Measurements from ENCODE around the gene SPRY4. TPM values are rescaled to one million over a fixed set of nuclear protein-coding genes. Genes with fewer than 3 reads are reported as not detected.
"Not testable (repeated sequence)": the region's sequence is repeated elsewhere in the genome, so short reads cannot be mapped to it uniquely, and the experiment has no call there.

SPRY4 gene
- total and polyA plus RNA-seq, 2 donors (not counting 1 experiment from before 2014, with no cell fraction given), result 4.5 to 6.0 TPM

- peaks cover 33% of the 10 kb centered on the region for H3K79me2 ChIP-seq (ENCODE audit: control insufficient read depth, insufficient read depth, low read length)
- no peak overlapping the region for H3K9ac ChIP-seq (ENCODE audit: insufficient read depth, low read length)
- no peak overlapping the region for H3K4me3 ChIP-seq (replicated peaks in 1 of 4; ENCODE audit: control extremely low read depth in 1 of 4, insufficient read depth in 1 of 4, low read depth in 3 of 4, low read length in 4 of 4)
- DNase-seq (ENCODE audit: low read depth in 2 of 2), result no peak
- H3K27me3 ChIP-seq (ENCODE audit: control insufficient read depth, insufficient read depth, low read length), result no peaks in the 10 kb centered on the region
- H2AFZ ChIP-seq (ENCODE audit: low read length), result no peak overlapping the region
- no peak overlapping the region for H3K4me2 ChIP-seq (ENCODE audit: extremely low read depth, insufficient read depth, low read length)
- no peak for TF ChIP-seq EZH2 (IDR thresholded peaks at IDR 0.05; ENCODE audit: low read length, missing control alignments)
- TF ChIP-seq, protein P1, sequence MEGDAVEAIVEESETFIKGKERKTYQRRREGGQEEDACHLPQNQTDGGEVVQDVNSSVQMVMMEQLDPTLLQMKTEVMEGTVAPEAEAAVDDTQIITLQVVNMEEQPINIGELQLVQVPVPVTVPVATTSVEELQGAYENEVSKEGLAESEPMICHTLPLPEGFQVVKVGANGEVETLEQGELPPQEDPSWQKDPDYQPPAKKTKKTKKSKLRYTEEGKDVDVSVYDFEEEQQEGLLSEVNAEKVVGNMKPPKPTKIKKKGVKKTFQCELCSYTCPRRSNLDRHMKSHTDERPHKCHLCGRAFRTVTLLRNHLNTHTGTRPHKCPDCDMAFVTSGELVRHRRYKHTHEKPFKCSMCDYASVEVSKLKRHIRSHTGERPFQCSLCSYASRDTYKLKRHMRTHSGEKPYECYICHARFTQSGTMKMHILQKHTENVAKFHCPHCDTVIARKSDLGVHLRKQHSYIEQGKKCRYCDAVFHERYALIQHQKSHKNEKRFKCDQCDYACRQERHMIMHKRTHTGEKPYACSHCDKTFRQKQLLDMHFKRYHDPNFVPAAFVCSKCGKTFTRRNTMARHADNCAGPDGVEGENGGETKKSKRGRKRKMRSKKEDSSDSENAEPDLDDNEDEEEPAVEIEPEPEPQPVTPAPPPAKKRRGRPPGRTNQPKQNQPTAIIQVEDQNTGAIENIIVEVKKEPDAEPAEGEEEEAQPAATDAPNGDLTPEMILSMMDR (conservative IDR thresholded peaks at IDR 0.05 in 1 of 2, IDR thresholded peaks at IDR 0.05 in 1 of 2; ENCODE audit: low read depth in 1 of 2, low read length in 2 of 2), result no peak
- no peaks in the 10 kb centered on the region for H3K9me3 ChIP-seq (ENCODE audit: control insufficient read depth, insufficient read depth, low read depth, low read length)
- no peaks in the 10 kb centered on the region for H4K20me1 ChIP-seq (ENCODE audit: control insufficient read depth, extremely low read depth, insufficient read depth, low read length)
- peaks cover 23% of the 10 kb centered on the region for H3K4me1 ChIP-seq (ENCODE audit: control insufficient read depth, extremely low read depth, insufficient read depth, low read length)
- H3K36me3 ChIP-seq (ENCODE audit: control insufficient read depth, insufficient read depth, low read length), result peaks cover 2% of the 10 kb centered on the region
- no peak overlapping the region for H3K27ac ChIP-seq (ENCODE audit: insufficient read depth, low read length)
Measured at GRCh38 chr5:142300677-142301076, 24.1 kb downstream of the SPRY4 start.

- Histone ChIP-seq H3K27ac (ENCODE audit: insufficient read depth, low read length) (no peak overlapping the region), H3K79me2 (ENCODE audit: control insufficient read depth, insufficient read depth, low read length) (peaks cover 25% of the 10 kb centered on the region), H4K20me1 (ENCODE audit: control insufficient read depth, extremely low read depth, insufficient read depth, low read length) (no peaks in the 10 kb centered on the region), H3K36me3 (ENCODE audit: control insufficient read depth, insufficient read depth, low read length) (peaks cover 2% of the 10 kb centered on the region), H3K4me3 (replicated peaks in 1 of 4; ENCODE audit: control extremely low read depth in 1 of 4, insufficient read depth in 1 of 4, low read depth in 3 of 4, low read length in 4 of 4) (no peak overlapping the region), H3K27me3 (ENCODE audit: control insufficient read depth, insufficient read depth, low read length) (no peaks in the 10 kb centered on the region), H2AFZ (ENCODE audit: low read length) (no peak overlapping the region), H3K9ac (ENCODE audit: insufficient read depth, low read length) (no peak overlapping the region), H3K4me1 (ENCODE audit: control insufficient read depth, extremely low read depth, insufficient read depth, low read length) (peaks cover 14% of the 10 kb centered on the region), H3K4me2 (ENCODE audit: extremely low read depth, insufficient read depth, low read length) (no peak overlapping the region), H3K9me3 (ENCODE audit: control insufficient read depth, insufficient read depth, low read depth, low read length) (no peaks in the 10 kb centered on the region)
- TF ChIP-seq EZH2 (IDR thresholded peaks at IDR 0.05; ENCODE audit: low read length, missing control alignments), result no peak
- TF ChIP-seq, protein P1 (conservative IDR thresholded peaks at IDR 0.05 in 1 of 2, IDR thresholded peaks at IDR 0.05 in 1 of 2; ENCODE audit: low read depth in 1 of 2, low read length in 2 of 2), result no peak
- no peak for DNase-seq (ENCODE audit: low read depth in 2 of 2)
Measured at GRCh38 chr5:142298789-142299188, 26.0 kb downstream of the SPRY4 start.

DNA sequence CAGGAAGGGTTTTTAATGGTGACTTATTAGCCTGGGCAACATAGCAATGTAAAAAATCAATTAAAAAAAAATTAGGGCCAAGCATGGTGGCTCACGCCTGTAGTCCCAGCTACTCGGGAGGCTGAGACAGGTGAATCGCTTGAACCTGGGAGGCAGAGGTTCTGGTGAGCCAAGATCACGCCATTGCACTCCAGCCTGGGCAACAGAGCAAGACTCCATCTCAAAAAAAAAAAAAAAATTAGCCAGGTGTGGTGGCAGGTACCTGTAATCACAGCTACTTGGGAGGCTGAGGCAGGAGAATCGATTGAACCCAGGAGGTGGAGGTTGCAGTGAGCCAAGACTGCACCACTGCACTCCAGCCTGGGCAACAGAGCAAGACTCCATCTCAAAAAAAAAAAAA is 27.0 kb downstream of the SPRY4 start:
- not testable (repeated sequence) for H4K20me1 ChIP-seq (ENCODE audit: control insufficient read depth, extremely low read depth, insufficient read depth, low read length); H3K9me3 ChIP-seq (ENCODE audit: control insufficient read depth, insufficient read depth, low read depth, low read length); H3K36me3 ChIP-seq (ENCODE audit: control insufficient read depth, insufficient read depth, low read length); H2AFZ ChIP-seq (ENCODE audit: low read length); H3K27me3 ChIP-seq (ENCODE audit: control insufficient read depth, insufficient read depth, low read length); H3K9ac ChIP-seq (ENCODE audit: insufficient read depth, low read length); H3K4me2 ChIP-seq (ENCODE audit: extremely low read depth, insufficient read depth, low read length); H3K4me3 ChIP-seq (replicated peaks in 1 of 4; ENCODE audit: control extremely low read depth in 1 of 4, insufficient read depth in 1 of 4, low read depth in 3 of 4, low read length in 4 of 4); H3K27ac ChIP-seq (ENCODE audit: insufficient read depth, low read length); DNase-seq (ENCODE audit: low read depth in 2 of 2)
- Histone ChIP-seq H3K4me1 (ENCODE audit: control insufficient read depth, extremely low read depth, insufficient read depth, low read length) (peaks cover 17% of the 10 kb centered on the region), H3K79me2 (ENCODE audit: control insufficient read depth, insufficient read depth, low read length) (peaks cover 20% of the 10 kb centered on the region)

Data from fibroblast of lung (primary cell).